ENCODE results near the gene RCN2. TPM values are rescaled to one million over a fixed set of nuclear protein-coding genes. Genes with fewer than 3 reads are reported as not detected.
A peak's percentile ranks its signal among the peaks of the same experiment; 100 is the strongest.

The RCN2 gene
- total RNA-seq, 1 experiment from 2014 or later: 87.5 TPM

DNA sequence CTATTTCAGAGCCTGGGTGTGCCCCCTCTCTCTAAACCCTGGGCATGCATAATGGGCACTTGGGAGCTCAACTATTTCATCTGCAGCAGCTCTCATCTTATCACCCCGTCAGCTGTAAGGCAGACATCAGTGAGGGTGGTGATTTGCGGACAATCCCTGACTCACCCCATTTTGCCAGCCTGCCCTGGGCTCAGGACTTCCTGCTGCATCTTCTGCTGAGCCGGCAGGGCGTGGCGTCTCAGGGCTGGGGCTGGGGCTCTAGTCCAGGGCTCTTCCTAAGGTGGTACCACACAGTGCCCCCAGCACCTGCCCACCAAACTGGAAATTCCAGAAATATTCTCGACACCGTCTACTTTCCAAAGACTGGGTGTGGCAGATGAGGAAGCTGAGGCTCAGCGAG is 62.5 kb downstream of the RCN2 start:
- no peak for DNase-seq (ENCODE audit: low read depth)

DNA sequence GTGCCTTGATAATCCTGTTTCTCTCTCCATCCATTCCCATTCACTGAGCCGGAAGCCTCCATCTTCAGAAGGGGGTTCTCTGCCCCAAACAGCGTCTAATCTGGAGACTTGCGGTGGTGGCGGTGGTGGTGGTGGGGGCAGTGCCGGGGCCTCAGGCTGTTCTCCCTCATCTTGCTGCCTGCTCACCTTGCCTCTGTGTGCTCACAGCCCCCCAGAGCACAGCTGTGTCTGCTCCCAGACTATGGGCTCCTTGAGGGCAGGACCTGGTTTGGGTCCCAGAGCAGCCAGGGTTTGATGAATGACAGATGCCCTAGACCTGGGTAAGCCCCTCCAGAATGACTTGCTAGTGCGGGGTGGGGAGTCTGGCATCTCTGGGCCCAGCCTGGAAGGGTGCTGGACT is 62.9 kb downstream of the RCN2 start:
- DNase-seq (ENCODE audit: low read depth): no peak

DNA sequence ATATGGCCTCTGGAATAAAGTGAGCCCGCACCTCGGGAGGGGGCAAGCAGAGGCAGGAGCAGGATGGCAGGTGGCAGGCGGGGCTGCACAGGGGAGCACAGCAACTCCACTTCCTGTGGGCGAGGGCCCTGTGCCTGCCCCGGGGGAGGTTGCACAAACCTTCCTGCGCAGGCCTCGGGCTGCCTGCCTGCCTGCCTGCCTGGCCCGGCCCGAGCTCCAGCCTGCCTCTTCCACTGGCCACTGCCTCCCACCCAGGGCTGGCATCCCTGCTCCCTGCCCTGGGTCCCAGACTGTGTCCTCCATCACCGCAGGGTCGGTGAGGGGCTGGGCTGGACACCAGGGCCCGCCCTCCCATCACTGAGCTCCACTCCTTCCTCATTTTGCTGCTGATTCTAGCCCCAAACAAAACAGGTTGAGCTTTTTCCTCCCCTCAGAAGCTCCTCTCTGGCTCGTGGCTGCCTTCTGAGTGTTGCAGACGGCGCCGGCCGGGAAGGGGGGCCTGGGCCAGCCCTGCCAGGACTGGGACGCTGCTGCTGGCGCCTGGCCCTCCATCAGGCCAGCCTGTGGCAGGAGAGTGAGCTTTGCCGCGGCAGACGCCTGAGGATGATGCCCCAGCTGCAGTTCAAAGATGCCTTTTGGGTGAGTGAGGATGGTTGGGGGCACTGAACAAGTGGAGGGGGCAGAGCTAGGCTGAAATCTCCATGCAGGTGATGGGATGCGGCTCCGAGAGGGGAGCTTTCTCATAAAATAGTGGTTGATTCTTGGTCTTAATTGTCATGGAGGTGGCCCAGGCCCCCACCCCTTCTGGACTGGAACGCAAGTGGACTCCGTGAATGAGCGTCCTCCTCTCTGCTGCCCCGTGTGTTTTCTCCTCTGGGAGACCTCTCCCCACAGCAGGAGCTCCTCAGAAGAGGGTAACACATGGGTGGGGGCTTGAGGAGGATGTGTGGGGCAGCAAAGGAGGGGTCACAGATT is 63.7 kb downstream of the RCN2 start, which contains the start of gene PSTPIP1:
TSS of gene PSTPIP1 (plus strand) at position 156 of the 975 bp plus-strand sequence. CDS start at position 604, 448 bp downstream.
- DNase-seq (ENCODE audit: low read depth): no peak

DNA sequence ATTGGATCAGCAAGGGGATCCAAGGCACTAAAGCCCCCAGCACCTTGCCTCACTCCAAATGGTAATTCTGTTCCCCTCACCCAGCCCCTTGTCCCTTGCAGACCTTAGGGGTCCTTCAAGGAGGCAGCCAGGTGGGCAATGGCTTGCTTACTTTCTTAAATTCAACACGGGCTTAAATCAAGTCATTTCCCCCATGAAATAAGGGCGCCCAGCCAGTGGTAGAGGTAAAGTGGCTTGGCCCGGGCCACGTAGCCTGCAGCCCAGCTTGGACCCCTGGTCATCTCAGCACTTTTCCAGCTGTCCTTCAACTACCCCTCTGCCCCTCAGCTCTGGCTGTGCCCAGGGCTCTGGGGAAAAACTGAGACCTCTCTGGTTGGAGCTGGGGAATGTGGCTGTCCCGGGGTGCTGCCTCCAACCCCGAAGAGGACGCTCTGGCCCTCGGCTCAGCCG is 64.6 kb downstream of the RCN2 start:
- DNase-seq (ENCODE audit: low read depth): no peak

DNA sequence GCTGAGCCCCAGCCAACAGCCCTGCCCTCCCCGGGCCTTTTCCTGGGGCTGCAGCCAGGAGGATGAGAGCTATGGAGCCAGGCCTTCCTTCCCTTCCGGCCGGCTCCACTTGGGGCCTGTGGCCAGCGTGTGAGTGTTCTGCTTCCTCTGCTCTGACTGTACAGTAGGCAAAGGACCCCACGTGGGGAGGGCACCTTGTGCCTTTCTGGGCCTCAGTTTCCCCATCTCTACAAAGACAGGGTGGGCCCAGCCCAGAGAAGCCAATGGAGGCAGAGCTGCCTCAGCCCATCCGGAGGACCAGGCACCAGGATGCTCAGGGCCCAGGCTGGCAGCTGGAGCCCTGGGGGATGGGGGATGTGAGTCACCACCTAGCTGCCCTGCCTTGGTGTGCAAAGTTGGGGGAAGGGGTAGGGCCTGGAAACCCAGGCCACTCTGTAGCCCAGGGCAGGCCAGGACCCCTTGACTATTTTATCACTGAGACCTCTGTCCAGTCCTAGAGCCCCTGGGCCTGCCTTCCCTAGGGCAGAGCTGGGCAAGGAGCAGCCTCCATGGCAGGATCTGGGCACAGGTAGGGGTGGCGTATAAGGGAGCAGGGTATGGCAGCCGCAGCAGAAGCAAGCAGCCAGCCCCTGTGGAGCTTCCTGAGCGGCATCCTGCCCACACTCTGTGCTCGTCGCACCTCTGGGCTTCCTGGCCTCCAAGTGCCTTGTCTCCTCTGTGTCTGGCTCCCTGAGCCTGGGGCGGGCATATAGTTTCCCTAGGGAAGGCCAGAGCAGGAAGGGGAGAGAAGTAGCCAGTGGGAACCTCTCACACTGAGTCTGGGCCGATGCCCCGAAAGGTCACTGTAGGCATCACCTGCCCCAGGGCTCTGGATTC is 65.2 kb downstream of the RCN2 start:
- DNase-seq (ENCODE audit: low read depth): peak; percentile 24

DNA sequence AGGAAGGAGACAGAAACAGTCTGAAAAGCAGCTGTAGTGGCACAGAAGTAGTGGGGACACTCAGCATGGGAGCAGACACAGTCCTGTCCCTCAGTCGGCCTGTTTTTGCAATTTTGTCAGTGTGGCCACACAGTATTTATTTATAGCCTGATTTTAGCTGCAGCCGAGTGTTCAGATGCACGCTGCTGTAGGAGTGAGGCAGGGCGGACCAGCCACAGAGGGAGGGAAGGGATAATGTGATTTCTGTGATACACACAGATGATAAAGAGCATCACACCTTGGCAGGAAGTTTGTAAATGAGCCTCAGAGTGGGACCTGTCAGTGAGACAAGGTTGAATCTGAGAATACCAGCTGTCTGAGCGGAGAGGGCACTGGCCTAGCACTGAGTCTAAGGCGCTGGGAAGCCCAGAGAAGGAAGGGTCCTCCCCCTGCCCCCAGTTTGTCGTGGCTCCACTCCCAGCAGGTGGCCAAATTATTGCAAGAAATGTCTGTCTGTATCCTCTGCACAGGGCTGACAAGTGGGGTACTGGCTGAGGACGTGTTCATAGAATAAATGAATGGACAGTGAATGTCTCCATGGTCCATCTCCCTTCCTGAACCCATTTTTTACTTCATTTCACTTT is 67.2 kb downstream of the RCN2 start:
- no peak for DNase-seq (ENCODE audit: low read depth)

DNA sequence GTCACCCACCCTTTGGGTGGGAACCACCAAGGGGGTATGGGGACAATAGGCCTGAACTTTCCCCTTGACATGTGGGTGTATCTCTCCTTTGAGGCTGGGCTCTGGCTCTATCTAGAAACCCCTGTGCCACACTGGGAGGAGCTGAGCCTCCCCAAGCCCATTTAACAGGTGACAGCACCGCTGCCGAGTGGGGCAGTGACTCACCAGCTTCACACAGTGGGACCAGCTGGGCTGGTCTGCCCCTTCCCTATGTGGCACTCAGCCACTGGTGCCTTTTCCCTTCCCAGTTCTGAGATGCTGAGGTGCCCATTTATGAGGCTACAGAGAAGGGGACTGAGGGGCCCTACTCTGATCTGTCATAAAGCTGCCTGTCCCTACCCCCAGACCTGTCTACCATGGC is 68.4 kb downstream of the RCN2 start:
- no peak for DNase-seq (ENCODE audit: low read depth)

DNA sequence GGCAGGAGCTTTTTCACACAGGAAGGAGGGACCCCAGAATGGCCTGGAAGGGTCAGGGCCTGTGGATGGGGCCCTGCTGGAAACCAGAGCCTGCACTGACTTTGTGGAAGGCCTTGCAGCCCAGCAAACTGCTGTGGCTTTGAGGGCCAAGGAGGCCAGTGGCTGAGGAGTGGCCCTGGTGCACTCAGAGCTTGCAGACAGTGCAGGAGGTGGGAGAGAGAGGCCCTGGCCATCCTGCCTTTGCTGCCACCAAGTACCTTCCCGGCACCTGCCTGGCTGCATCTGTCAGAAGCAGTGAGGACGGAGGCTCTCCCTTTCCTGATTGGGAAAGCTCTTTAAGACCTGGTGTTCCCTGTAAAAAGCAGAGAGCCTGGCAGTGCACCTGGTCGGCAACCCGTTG is 69.8 kb downstream of the RCN2 start:
- DNase-seq (ENCODE audit: low read depth): no peak

DNA sequence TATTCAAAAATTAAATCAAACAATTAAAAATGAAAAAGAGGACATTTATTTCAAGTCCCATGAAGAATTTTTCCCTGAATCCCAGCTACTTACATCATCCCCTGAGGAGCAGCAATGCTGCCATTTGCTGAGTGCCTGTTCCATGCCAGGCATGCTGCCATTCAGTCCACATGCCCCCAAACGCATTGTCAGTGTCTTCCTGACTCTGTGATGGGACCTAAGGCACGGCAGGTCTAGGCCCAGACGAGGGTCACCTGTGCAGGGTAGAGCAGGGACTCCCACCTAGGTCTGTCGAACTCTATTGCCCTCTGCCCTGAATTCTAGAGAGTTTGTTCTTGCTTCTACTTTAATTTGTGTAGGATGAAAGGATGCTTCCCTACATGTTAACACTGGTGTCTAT is 70.4 kb downstream of the RCN2 start:
- no peak for DNase-seq (ENCODE audit: low read depth)

DNA sequence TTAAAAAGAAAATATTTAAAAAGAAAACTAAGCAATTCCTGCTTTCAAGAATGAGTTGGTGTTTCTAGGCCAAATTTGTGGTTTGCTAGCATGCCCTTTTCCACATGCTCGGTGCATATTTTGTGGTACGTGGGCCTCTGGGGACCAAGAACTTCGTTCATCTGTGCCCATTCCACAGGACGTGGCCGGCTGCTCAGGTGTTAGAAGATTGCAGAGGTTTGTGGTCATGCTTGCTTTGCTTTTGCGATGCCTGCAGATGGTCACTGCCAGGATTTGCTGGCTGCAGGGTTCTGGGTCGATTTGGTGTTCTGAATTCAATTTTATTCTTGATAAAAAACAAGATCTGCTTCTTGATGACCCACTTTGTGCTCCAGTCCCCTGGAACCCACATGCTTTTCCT is 70.9 kb downstream of the RCN2 start:
- no peak for DNase-seq (ENCODE audit: low read depth)

DNA sequence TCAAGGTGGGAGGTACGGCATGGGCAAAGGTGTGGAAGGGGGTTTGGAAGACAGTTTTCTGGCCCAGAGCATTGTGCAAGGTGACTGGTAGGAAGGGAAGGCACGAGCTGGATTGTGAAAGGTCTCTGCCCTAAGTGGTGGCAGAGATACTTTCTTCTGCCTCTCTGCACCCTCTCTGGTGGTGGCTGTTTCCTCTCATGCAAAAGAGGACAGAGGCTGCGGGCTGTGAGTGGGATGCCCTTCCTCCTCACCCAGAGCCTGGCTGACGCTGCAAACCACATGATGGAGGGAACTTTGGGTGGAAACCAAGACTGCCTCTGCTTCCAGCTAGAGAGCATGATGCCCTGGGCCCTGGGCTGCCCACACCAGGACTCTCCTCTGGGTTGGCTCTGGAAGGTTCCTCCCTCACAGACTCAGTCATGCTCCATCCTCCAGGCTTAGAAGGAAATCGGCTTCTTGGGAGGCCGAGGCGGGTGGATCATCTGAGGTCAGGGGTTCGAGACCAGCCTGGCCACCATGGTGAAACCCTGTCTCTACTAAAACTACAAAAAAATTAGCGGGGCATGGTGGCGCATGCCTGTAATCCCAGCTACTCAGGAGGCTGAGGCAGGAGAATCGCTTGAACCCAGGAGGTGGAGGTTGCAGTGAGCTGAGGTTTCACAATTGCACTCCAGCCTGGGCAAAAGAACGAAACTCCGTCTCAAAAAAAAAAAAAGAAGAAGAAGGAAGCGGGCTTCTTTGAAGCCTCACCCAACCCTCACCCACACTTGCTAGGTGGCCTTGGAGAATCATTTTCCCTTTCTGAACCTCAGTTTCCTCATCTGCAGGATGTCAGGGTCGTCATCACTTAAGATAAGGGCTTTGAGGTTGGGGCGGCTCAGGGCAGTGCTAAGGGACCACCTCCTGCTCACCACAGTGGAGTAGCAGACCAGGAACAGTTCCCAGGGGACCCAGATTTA is 71.7 kb downstream of the RCN2 start:
- no peak for DNase-seq (ENCODE audit: low read depth)

Other genes with a start within 250 kb of the RCN2 start
- gene SCAPER, start 26.4 kb upstream of the RCN2 start, total RNA-seq (2014; rRNA removed): 7.0 and 9.3 TPM in 2 replicates
- not detected in 2 replicates for gene PSTPIP1, start 63.4 kb downstream of the RCN2 start, total RNA-seq (2014; rRNA removed)
- 355 and 417 TPM in 2 replicates for gene TSPAN3, start 139.4 kb downstream of the RCN2 start, total RNA-seq (2014; rRNA removed)